Stimulated activated CD4-positive, alpha-beta T cell treated with anti-CD3 and anti-CD28 coated beads, Interleukin-15, amount 100 ng/mL, for 48 hours (primary cell): ENCODE data around the gene COQ8A.
A peak's percentile ranks its signal among the peaks of the same experiment; 100 is the strongest.

Experiments used
- DNase-seq, 2 donors: peaks; one replicate each; pipeline ENCODE4 v3.0.0-alpha.2; 2020; ENCODE audit warnings: low read depth in 2 of 2

COQ8A gene

DNA sequence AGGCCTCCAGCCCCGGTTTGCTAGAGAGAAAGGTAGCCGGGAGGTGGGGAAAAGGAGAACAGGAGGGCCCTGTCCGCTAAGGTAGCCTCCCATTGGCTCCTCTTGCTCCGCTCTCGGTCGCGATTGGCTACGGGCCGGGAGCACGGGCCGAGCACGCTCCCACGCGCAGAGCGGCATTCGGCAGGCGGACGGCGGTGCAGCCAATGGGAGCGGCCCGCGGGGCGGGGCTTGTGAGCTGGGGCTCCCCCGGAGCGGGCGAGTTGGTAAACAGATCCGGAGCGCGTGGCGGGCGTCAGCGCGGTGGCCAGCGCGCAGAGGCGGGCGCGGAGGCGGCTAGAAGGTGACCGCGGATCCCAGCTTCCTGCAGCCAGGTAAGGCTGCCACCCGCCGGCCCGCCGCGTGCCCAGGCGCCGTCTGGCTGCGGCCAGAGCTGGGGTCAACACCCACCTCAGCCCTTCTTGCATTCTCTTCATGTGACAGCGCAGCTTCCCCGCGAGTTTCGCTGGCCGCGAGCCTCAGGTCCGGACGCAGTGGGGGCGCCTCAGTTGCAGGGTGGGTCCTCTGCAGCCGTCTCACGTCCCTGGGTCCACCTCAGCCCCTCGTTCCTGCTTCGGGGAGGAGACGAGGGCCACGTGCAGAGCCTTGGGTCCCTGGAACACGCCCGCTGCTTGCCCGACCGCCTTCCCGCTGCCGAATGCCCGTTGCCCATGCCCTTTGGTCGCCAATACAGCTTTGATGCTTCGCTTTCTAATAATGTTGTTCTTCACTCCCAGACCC lies at the start of gene COQ8A:
TSS of gene COQ8A (plus strand) at position 266 of the 777 bp plus-strand sequence. CDS start 21,092 bp downstream, outside the sequence.
- peak; percentile 98 for DNase-seq

DNA sequence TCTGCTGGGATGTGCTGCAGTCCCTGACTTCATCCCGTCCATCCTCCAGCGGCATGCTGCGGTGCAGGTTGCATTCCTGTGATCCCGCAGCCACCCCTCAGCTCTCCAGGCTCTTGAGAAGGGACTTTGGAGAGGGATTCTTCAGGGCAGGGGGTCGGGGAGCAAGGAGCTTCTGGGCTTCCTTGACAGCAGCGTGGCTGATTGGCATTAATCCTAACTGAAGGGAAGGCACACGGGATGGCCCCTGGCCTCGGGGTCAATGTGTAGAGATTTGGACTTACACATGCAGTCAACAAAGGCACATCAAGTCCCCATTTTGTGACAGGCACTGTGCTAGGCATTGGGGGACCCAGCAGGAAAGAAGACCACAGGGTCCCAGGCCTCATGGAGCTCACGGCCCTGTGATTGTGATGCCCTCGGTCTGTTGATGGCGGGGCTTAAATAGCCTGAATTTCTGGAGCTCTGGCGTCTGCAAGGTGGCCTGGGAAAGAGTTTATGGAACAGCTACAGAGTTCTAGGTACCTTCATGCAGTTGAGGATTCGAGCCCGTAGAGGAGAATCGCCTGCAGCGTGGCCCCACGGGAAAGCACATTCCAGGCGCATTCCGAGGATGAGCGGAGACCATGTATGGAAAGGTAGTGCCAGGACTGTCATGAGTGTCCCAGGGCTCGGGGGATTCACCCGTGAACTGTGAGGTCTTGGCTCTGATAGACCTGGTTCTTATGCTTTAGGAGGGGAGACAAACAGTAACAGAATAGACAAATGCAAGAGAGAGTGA lies 49.6 kb upstream of the COQ8A start:
- no peak for DNase-seq

DNA sequence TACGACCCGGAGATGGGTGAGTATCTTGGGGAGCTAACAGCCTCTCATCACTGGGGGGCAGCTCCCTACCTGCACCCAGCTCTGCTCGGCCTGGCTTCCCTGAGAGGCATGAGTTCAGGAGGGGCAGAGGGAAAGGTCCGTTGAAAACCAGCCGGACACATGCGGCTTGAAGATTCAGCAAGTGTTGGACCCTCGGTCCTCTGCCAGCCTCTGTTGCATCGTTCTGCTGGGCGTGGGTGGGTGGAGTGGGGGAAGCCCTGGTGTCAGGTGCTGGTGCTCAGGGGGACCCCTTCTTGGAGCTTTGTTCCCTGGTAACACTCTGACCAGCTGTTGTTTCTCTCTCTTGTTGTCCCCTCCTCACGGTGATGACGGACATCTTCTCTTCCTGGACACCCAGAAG lies 48.7 kb upstream of the COQ8A start:
- DNase-seq = no peak

DNA sequence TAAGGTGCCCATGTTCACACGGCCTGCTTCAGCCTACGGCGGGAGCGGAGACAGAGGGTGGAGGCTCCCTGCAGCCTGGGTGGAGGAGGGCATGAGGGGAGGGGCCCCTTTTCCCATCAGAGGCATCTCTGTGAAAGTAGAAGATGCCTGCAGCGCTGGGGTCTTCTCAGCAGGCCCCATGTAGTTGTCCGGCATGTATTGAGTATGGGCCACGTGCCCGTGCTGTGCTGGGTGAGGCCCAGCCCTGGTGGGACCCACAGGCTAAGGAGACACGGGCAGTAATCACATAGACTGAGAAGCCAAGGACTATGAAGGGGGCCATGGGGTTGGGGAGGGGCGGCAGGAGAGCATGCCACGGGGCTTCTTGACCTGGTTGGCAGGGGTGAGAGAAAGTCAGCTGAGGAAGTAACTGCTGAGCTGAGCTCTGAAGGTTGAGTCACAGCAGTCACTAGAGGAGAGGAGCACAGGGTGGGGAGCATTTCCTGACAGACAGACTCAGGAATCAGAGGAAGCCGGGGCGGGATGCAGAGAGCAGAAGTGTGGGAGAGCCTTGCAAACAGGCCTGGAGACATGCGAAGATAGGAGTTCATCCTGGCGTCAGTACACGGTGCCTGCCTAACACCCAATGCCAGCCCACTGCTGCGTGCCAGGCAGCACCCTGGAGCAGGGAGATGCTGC lies 48.1 kb upstream of the COQ8A start:
- DNase-seq = no peak

DNA sequence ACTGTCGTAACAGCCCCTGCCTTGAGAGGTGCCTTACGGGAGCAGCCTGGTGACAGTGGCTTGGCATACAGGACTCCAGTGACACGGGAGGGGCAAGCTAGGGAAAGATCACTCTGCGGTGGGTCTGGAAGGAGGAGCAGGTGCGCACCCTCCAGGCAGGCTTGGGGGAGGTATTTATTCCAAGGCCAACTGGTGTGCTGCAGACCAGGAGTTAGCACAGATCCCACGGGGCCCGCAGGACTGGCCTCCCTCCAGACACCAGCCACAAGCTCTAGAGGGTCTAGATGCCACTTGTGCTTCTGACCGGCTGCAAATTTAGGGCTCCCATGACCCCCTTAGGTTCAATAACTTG lies 47.6 kb upstream of the COQ8A start:
- no peak for DNase-seq

DNA sequence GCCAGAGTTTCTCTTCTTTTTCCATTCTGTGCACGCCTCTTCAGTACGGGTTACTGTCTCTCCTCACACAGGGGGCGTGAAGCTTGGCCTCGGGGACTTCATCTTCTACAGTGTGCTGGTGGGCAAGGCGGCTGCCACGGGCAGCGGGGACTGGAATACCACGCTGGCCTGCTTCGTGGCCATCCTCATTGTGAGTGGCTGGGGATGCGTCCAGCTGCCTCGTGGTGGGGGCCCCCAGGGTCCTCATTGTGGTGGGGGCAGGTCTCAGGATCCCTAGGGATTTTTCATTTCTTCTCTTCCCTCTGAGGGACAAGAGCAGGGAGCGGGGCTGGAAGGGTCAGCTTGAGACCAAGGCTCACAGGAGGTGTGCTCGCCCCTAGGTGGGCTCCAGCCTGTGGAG lies 46.2 kb upstream of the COQ8A start:
- DNase-seq = no peak

DNA sequence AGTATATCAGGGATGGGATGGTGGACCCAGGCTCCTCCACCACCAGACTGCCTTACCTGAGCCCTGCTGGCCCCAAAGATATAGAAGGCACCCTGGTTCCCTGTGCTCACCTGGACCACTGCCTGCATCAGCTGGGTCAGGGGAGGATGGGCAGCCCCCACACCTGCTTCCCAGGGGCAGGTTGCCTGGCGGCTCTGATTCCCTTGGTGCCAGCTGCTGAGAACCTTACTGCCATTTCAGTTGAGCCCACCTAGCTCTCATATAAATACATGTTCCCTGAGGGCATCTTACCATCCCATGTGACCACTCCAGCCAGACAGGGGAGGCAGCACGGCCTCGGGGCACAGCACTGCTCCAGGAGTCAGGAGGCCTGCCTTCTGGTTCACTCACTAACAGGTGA lies 45.3 kb upstream of the COQ8A start:
- no peak for DNase-seq

DNA sequence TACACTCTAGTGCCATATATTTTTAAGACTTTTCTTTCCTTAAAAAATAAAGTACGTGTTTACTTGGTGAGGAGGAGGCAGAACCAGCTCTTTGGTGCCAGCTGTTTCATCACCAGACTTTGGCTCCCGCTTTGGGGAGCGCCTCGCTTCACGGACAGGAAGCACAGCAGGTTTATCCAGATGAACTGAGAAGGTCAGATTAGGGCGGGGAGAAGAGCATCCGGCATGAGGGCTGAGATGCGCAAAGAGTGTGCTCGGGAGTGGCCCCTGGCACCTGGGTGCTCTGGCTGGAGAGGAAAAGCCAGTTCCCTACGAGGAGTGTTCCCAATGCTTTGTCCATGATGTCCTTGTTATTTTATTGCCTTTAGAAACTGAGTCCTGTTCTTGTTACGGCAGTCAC lies 44.5 kb upstream of the COQ8A start:
- no peak for DNase-seq

DNA sequence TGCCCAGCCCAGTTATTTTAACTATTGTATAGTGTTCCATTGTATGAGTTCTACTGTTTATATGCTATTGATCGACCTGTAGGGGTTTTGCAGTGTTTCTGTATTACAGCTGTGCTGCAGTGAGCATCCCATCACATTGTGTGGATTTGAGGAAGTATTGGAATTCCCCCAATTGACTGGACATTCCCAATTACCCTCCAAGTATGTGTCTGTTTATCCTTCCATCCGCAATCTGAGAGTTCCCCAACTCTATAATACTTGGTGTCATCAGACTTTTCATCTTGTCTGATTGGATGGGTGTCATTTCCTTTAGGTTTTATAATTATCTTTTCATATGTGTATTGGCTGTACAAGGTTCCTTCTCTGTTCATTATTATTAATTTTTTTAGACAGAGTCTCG lies 41.8 kb upstream of the COQ8A start:
- DNase-seq = no peak

DNA sequence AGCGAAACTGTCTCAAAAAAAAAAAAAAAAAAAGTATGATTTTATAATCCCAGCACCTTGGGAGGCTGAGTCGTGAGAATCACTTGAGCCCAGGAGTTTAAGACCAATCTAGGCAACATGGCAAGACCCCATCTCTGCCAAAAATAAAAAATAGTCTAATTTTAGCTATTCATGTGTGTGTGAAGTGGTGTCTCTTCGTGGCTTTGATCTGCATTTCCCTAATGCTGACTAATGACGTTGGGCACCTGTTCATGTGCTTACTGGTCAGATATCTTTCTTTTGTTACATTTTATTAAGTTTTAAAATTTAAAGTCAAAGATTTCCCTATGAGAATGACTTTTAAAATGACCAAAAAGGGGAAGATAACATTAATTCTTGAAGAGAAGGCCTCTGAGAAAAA lies 38.7 kb upstream of the COQ8A start:
- DNase-seq = no peak

DNA sequence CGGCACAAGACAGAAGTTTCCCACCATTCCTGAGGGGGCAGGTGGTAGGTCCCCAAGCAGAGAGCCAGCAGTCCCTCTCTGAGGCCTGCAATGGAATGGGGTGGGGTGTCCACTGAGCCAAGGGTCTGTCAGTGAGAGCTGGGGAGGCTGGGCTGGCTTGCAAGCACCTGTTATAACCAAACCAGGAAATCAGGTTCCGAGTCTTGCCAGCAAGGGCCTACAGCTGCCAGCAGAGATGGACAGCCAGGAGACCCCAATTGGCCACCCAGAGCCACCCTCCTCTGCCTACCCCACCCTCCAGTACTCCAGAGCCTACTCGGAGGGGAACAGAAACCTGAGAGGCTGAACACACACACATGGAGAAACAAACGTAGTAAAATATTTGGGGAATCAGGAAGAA lies 37.5 kb upstream of the COQ8A start:
- DNase-seq = no peak

DNA sequence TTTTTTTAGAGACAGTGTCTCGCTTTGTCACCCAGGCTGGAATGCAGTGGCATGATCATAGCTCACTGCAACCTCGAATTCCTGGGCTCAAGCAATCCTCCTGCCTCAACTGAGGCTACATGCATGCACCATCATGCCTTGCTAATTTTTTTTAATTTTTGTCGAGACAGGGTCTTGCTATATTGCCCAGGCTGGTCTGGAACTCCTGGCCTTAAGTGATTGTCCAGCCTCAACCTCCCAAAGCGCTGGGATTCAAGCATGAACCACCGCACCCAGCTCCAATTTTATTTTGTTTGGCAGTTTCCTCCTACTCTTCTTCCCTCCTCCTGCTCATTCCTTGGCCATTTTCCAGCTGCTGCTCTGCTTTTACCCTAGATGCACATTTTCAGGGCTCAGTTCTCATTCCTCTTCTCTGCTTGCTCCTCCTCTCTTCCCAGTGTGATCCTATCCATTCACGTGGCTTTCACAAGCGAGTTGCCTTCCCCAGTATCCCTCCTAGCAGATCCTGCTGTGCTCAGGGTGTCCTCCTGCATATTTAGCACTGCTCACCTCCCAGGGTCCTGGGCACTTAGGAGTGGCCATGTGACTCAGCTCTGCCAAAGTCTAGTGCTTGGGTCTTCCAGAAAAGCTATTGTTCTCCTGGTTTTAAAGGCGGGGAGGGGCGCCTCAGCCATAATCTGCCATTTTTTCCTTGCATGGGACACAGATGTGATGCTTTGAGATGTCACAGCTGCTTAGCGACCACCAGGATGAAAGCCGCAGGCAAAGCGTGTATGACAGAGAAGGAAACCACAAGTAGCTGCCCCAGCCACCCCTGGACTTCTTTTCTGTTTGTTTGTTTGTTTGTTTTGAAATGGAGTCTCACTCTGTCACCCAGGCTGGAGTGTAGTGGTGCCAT lies 36.0 kb upstream of the COQ8A start:
- DNase-seq = no peak

DNA sequence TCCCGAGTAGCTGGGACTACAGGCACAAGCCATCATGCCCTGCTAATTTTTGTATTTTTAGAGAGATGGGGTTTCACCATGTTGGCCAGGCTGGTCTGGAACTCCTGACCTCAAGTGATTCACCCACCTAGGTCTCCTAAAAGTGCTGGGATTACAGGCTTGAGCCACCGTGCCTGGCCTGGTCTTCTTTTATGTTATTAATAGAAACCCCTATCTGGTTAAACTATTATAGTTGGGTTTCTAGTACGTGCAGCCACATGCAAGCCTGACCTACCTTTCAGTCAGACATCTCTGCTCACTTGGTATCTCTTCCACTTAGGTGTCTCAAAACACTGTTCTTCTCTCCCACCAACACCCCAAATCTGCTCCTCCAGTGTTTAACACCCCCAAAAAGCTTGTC lies 35.3 kb upstream of the COQ8A start:
- DNase-seq = no peak

DNA sequence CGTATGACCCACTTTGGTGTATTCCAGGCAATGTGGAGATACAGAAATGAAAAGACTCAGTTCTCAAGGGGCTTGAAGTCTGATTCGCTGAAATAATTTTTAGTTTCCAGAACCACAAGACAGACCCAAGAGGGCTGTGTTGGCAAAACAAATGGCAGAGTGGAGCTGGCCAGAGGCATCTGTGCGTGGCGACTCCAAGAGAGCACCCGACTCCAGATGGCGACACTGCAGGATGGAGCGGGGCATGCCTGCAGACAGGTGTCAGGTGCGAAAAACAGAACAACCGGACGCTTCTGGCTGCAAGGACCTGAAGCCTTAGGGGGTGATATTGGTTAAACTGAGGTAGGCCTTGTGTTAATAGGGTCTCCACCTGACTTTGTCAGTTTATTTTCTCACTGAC lies 31.7 kb upstream of the COQ8A start:
- DNase-seq = no peak

DNA sequence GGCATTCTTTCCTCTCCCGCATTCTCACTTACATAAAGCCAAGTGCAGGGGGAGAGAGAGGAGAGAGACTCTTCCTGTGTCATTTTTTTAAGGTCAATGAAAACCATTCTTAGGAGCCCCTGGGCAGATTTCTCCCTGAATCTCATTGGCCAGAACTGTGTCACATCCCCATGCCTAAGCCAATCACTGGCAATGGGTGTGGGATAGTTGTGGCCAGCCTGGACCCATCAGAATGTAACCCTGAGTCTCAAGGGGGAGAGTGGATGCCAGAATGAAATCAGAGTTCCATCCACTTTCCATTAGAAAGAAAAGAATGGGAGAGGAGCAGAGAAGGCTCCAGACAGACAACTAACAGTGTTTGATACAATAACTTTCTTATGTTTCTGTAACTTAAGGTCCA lies 31.2 kb upstream of the COQ8A start:
- no peak for DNase-seq

DNA sequence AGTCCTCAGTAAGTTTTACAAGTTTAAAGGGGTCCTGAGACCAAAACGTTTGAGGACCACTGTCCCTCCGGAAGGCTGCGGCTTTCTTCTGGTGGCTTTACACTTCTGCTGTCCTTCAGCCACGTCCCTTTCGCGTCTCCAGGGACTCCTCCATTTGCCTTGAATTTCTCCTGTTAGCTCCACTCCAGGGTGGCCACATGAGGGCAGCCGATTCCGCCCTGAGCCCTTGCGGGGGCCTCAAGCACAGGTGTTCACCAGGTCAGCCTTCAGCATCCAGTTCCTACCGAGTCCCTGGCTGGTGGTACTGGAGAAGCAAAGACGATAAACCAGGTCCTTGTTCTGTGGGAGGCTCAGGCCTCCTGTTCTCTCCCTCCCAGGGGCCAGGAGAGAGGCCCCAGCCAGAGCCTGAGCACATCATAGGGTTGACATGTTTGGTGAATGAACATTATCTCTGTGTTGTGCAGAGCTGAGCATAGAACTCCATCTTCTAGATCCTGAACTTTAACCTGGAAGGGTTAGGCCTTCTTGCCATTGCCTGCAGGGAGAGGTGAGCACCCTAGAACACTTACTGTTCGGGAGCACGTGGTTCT lies 27.4 kb upstream of the COQ8A start:
- DNase-seq = peak; percentile 15 to 29

DNA sequence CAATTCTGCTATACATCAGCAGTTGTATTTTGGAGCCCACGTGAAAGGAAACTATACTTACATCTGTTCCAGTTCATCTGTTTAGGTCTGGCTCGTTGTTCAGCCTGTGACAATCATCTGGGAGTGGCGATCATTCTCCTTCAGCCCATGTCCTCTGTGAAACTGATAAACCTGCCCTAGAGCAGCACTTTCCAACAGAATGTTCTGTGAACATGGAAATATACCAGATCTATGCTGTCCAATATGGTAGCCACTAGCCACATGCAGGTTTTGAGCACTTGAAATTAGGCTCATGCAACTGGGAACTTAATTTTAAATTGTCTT lies 24.5 kb upstream of the COQ8A start:
- no peak for DNase-seq

DNA sequence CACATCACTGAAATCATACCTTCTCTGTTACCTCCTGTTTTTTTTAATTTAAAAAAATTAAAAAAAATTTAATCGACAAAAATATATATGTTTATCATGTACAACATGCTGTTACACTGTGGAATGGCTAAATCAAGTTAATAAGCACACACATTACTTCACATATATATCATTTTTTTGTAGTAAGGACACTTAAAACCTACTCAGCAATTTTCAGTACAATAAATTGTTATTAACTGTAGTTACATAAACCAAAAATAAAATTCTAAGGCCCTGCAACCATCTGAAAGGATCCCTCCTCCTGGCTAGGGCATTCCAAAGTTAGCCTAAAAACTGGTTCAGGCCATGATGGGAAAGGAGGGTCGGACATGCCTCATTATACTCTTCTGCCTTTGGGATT lies 23.6 kb upstream of the COQ8A start:
- no peak for DNase-seq

DNA sequence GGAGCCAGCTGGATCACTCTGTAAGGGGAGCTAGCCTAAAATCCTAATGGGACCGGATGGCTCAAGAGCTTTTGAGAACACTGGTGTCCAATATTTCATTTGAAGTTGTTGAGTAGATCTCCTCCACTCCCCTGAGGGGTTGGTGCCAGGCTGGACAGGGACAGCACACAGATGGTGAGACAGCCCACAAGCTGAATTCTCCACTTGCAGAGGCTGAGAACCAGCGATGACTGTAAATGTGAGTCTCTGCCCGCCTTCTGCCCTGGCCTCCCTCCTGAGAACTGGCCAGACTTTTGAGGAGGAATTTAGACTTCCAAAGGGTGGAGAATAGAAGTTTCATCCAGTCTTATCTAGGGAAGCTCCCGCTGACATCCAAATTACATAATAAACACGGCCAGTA lies 20.5 kb upstream of the COQ8A start:
- DNase-seq = no peak

DNA sequence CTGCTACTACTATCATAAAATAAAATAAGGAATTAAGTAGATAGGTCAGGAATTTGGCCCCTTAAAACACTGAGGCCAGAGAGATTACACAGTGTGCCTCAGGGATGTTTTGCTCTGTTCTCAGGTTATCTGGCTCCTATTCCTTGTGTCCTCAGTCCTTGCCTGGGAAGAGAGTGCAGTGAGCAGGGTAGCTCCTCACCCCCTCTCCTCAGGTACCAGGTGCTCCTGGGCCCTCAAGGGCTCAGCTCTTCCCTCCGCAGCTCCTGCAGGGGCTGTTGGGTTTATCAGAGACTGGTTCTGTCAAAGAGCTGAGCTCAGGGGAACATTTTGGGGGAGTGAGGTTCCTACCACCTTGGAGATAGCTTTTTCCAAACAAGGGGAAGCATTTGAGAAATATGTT lies 20.1 kb upstream of the COQ8A start:
- DNase-seq = no peak

DNA sequence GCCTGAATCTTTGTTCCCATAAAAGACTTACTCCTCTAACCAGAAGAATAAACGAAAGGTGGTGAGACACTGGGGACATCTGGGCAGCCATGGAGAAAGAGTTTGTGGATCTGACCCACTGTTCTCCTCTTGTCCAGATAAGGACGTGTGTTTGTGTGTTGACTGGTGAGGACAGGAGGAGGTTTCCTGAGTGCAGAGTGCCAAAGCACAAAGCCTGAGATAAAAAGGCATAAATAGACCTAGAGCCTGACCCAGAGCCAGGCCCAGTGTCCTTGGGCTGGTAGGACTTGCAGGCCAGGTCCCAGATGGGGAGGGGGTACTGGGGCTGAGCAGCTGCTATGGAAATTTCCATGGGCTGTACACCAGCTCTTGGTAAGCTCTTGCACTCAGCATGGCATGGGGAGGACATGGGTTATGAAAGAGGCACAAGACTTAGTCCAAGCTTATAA lies 19.6 kb upstream of the COQ8A start:
- DNase-seq = no peak

DNA sequence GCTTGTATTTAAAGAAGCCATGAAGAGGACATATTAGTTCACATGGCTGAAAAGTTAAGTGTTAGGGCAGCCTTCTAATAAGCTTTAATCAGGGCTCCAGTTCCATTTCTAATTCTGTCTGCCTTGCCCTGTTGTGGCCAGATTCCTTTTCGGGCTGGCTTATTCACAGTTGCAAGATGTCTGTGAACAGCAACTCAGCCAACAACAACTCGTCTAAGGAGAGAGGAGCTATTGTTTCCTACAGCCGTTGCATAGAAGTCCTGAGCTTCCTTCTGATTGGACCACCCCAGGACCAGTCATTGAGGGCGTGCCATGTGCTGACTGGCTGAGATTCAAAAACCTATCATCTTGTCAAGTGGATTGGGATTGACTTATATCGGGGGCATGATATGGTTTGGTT lies 18.6 kb upstream of the COQ8A start:
- DNase-seq = no peak
